ENCODE results near the gene XNDC1N.

GRCh38 chr11:71917646-71918140, 10.7 kb downstream of the XNDC1N start:
- no peak for TF ChIP-seq SP1 (IDR thresholded peaks at IDR 0.05)
- no peak for TF ChIP-seq FOXM1 (IDR thresholded peaks at IDR 0.05; ENCODE audit: borderline replicate concordance)
- no peak for TF ChIP-seq PKNOX1 (IDR thresholded peaks at IDR 0.05)
- TF ChIP-seq SUZ12 (IDR thresholded peaks at IDR 0.05) = no peak
- no peak for TF ChIP-seq ARNT (IDR thresholded peaks at IDR 0.05)
- TF ChIP-seq FOXA1 (IDR thresholded peaks at IDR 0.05) = no peak
- TF ChIP-seq NFRKB (IDR thresholded peaks at IDR 0.05) = no peak
- TF ChIP-seq BHLHE40 (IDR thresholded peaks at IDR 0.05; ENCODE audit: borderline replicate concordance) = no peak
- no peak for TF ChIP-seq L3MBTL2 (conservative IDR thresholded peaks at IDR 0.05)
- no peak for TF ChIP-seq ZNF384 (IDR thresholded peaks at IDR 0.05)
